Fibroblast of the aortic adventitia (primary cell): ENCODE results near the gene CDH15. TPM values are rescaled to one million over a fixed set of nuclear protein-coding genes. Genes with fewer than 3 reads are reported as not detected.

Experiments
- DNase-seq: peaks from one replicate; pipeline ENCODE4 v3.0.0-alpha.2; 2010; ENCODE audit warnings: low read depth
- H3K4me3 ChIP-seq: 2 replicates; pipeline ENCODE4 v1.5.1; 2011; ENCODE audit warnings: low read depth, mild to moderate bottlenecking, control low read depth, low read length, moderate library complexity
- CTCF ChIP-seq: IDR thresholded peaks from 2 replicates; pipeline ENCODE4 v1.5.1; 2011; ENCODE audit warnings: mild to moderate bottlenecking, low read length, control low read depth, inconsistent platforms; ENCODE audit not compliant: insufficient read depth
- total RNA-seq: library from RNA; depleted of rRNA; stranded (reverse); fragments of >200 nt; gene quantifications from 2 replicates; pipeline ENCODE4 v1.2.3, GENCODE V29; 2012; ENCODE audit warnings: low replicate concordance

Gene CDH15
- total RNA-seq, 1 donor = 0.09 TPM

- TF ChIP-seq CTCF = no peak
- DNase-seq = no peak
- no peak overlapping the region for H3K4me3 ChIP-seq
These were observed 14.6 kb upstream of the CDH15 start for GRCh38 chr16:89156740-89157645.

DNA sequence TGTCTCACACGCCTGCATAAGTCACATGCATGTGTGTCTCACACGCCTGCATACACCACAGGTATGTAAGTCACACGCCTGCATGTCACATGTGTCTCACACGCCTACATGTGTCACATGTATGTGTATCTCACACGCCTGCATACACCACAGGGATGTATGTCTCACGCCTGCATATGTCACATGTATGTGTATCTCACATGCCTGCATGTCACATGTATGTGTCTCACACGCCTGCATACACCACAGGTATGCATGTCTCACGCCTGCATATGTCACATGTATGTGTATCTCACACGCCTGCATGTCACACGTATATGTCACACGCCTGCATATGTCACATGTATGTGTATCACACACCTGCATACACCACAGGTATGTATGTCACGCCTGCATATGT lies 13.8 kb upstream of the CDH15 start:
- DNase-seq = no peak
- no peak for TF ChIP-seq CTCF
- no peak overlapping the region for H3K4me3 ChIP-seq

GRCh38 chr16:89159066-89159849 lies 12.3 kb upstream of the CDH15 start:
- no peak for TF ChIP-seq CTCF
- no peak for DNase-seq
- H3K4me3 ChIP-seq = no peak overlapping the region

DNA sequence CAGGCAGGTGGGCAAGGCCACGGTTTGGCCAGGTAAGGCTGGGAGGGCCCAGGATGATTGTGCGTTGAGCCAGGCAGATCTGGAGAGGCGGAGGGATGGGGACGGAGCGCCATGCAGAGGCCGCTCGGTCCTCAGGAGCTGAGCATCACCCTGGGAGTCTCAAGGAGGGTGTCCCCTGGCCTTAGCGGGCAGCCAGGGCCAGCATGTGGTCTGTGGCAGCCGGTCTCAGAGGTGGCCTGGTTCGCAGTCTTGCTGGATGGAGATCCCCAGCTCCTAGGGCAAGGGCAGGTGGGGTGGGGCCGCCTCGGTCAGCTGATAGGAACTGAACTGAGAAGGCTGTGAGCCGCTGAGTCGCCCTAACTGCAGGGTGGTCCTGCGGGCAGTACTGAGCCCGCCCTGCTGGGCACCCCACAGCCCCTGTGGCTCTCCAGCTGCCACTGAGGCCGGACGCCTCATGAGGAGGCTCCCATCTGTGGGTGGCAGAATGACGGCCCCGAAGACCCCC lies 11.6 kb upstream of the CDH15 start:
- TF ChIP-seq CTCF = no peak
- no peak for DNase-seq

DNA sequence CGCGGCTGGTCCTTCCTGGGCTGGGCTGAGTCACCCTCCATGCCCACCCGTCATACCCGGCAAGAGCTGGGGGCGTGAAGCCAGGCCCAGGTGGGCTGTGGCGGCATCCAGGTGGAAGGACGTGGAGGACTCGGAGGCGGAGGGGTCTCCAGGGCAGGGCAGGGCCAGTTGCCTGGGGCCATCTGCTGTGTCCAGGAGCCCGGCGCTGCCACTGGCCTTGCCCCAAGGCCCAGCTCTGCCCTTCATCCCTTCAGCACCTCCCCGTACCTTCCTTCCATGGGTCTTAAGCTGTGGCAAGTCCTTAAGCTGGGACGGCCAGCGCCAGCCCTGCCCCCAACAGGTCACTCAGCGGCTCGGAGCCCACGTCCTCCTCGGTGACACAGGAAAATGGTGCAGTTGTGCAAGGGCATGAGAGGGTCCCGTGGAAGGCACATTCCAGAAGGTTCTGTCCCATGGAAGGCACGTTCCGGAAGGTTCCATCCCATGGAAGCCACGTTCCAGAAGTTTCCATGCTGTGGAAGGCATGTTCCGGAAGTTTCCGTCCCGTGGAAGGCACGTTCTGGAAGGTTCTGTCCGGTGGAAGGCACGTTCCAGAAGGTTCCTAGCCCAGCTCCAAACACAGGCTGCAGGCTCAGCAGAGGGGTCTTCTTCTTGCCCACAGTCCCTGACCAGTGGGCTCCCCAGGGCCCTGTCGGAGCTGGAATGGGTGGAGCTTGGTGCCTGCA lies 10.4 kb upstream of the CDH15 start:
- H3K4me3 ChIP-seq = no peak overlapping the region
- no peak for TF ChIP-seq CTCF
- no peak for DNase-seq

More for the DNA sequence above, 11.6 kb upstream of the CDH15 start:
- H3K4me3 ChIP-seq = no peak overlapping the region

DNA sequence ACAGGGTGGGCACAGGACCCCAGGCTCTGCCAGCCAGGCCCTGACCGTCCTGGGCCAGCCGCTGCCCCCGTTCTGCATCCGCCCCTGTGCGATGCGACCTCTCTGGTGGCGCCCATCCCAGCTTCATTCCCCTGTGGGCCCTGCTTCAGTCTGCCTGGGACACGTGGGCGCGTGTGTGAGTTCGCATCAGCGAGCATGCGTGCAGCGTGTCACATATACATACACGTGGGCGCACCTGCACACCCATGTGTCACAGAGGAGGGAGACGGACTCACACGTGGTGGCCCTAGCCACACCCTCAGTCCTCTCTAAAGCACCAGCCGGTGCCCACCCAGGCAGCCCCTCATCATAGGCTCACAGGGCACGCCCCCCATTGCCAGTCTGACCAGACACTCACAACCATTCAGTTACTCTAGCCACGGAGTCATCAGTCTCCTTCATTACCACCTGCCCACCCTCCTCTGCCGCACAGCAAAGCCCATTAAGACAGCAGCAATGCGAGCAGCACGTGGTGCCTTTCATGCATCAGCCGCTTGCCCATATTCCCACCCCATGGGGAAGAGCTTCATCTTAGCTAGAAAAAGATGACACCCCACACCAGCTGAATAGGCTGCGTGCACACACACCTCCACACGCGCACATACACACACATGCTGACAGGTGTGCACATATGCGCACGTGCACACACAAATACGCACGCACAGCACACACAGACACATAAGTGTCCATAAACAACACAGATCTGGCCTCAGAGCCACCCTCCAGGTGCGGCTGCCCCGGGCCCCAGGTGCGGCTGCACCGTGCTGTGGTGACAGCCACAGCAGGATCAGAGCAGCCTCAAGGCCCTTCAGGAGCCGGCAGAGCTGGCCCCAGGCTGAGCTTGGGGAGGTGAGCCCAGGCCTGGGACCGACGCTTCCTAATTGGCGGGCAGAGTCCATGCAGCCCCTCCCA lies 9.5 kb upstream of the CDH15 start:
- DNase-seq = no peak
- TF ChIP-seq CTCF = no peak
- no peak overlapping the region for H3K4me3 ChIP-seq
